SKM-1 (cell line): ENCODE measurements around the gene ABTB2.
A peak's percentile ranks its signal among the peaks of the same experiment; 100 is the strongest.

Experiments
- DNase-seq: peaks from one replicate; lab custom pipeline; 2025; ENCODE audit not compliant: unreplicated experiment; lab: John Stamatoyannopoulos, UW

The ABTB2 gene

GRCh38 chr11:34344410-34344767, 13.4 kb downstream of the ABTB2 start:
- DNase-seq: no peak

- no peak for DNase-seq
Measured at GRCh38 chr11:34343686-34344085, 14.1 kb downstream of the ABTB2 start.

- DNase-seq: no peak
Measured at GRCh38 chr11:34343153-34343552, 14.7 kb downstream of the ABTB2 start.

GRCh38 chr11:34341931-34342533, 15.8 kb downstream of the ABTB2 start:
- no peak for DNase-seq

GRCh38 chr11:34341096-34341495, 16.7 kb downstream of the ABTB2 start:
- no peak for DNase-seq

GRCh38 chr11:34340653-34341052, 17.2 kb downstream of the ABTB2 start:
- DNase-seq: no peak

GRCh38 chr11:34339149-34340064, 18.4 kb downstream of the ABTB2 start:
- peak; percentile 95 for DNase-seq

- no peak for DNase-seq
Measured at GRCh38 chr11:34337016-34337415, 20.8 kb downstream of the ABTB2 start.

- DNase-seq: no peak
Measured at GRCh38 chr11:34335801-34336200, 22.0 kb downstream of the ABTB2 start.

GRCh38 chr11:34335331-34335730, 22.5 kb downstream of the ABTB2 start:
- no peak for DNase-seq

GRCh38 chr11:34333787-34334186, 24.0 kb downstream of the ABTB2 start:
- DNase-seq: no peak

- DNase-seq: no peak
Measured at GRCh38 chr11:34332524-34332923, 25.3 kb downstream of the ABTB2 start.

GRCh38 chr11:34331736-34332135, 26.1 kb downstream of the ABTB2 start:
- DNase-seq: no peak

GRCh38 chr11:34331329-34331728, 26.5 kb downstream of the ABTB2 start:
- no peak for DNase-seq

- DNase-seq: no peak
Measured at GRCh38 chr11:34330653-34331052, 27.2 kb downstream of the ABTB2 start.

- no peak for DNase-seq
Measured at GRCh38 chr11:34329876-34330275, 27.9 kb downstream of the ABTB2 start.

- DNase-seq: no peak
Measured at GRCh38 chr11:34328632-34328910, 29.2 kb downstream of the ABTB2 start.

GRCh38 chr11:34327804-34328631, 29.8 kb downstream of the ABTB2 start:
- DNase-seq: no peak

- DNase-seq: no peak
Measured at GRCh38 chr11:34324466-34324865, 33.3 kb downstream of the ABTB2 start.

- no peak for DNase-seq
Measured at GRCh38 chr11:34323601-34324000, 34.2 kb downstream of the ABTB2 start.

- DNase-seq: no peak
Measured at GRCh38 chr11:34318111-34319037, 39.4 kb downstream of the ABTB2 start.
